K562 (cell line): ENCODE data around the gene ATXN1. TPM values are rescaled to one million over a fixed set of nuclear protein-coding genes. Genes with fewer than 3 reads are reported as not detected.

Experiments used
- ARHGAP35 ChIP-seq: fragments of 450-650 bp; IDR thresholded peaks from 2 replicates; pipeline ENCODE4 v1.6.1; 2018; ENCODE audit not compliant: partially characterized antibody
- DPF2 ChIP-seq: fragments of 450-650 bp; IDR thresholded peaks from 2 replicates; pipeline ENCODE4 v1.6.1; 2016
- ELF1 ChIP-seq: fragments of 200-800 bp; sonication (Bioruptor generic); IDR thresholded peaks from 2 replicates; pipeline ENCODE4 v1.6.1; 2016; ENCODE audit warnings: missing genetic modification characterization, missing compliant biosample characterization
- FOXP1 ChIP-seq: sonication (generic); formaldehyde crosslinking; IDR thresholded peaks from 2 replicates; pipeline ENCODE4 v1.8.0; 2022; ENCODE audit warnings: mild to moderate bottlenecking, missing genetic modification reagents
- GATA2 ChIP-seq: sonication (generic); formaldehyde crosslinking; IDR thresholded peaks from 2 replicates; pipeline ENCODE4 v1.4.0; 2020; ENCODE audit warnings: mild to moderate bottlenecking, missing genetic modification reagents
- IRF1 ChIP-seq: sonication (generic); formaldehyde crosslinking; IDR thresholded peaks from 2 replicates; pipeline ENCODE4 v1.8.0; 2022; ENCODE audit warnings: missing genetic modification reagents, mild to moderate bottlenecking, borderline replicate concordance
- LCOR ChIP-seq: sonication (generic); formaldehyde crosslinking; IDR thresholded peaks from 2 replicates; pipeline ENCODE4 v1.8.0; 2022; ENCODE audit warnings: mild to moderate bottlenecking, missing genetic modification reagents
- MITF ChIP-seq: IDR thresholded peaks from 2 replicates; pipeline ENCODE4 v1.6.1; 2014; ENCODE audit warnings: antibody characterized with exemption
- NONO ChIP-seq, 2 experiments: fragments of 200-400 bp in 1 of 2; fragments of 450-650 bp in 1 of 2; formaldehyde crosslinking in 1 of 2; IDR thresholded peaks; 2 replicates each; pipeline ENCODE4 v1.6.1; 2017; ENCODE audit warnings: low read depth in 2 of 2, mild to moderate bottlenecking in 2 of 2, moderate library complexity in 2 of 2, low read length in 1 of 2
- PCBP1 ChIP-seq: fragments of 200-400 bp; formaldehyde crosslinking; IDR thresholded peaks from 2 replicates; pipeline ENCODE4 v1.6.1; 2018; ENCODE audit warnings: mild to moderate bottlenecking, low read depth, low read length; ENCODE audit not compliant: poor library complexity, severe bottlenecking
- RNF219 ChIP-seq: fragments of 250-450 bp; sonication (Bioruptor Pico); IDR thresholded peaks from 2 replicates; pipeline ENCODE4 v1.5.0; 2022; ENCODE audit warnings: mild to moderate bottlenecking
- SNIP1 ChIP-seq: fragments of 450-650 bp; IDR thresholded peaks from 2 replicates; pipeline ENCODE4 v1.7.1; 2017; ENCODE audit warnings: low read depth, mild to moderate bottlenecking
- SUPT5H ChIP-seq: fragments of 450-650 bp; IDR thresholded peaks from 2 replicates; pipeline ENCODE4 v1.6.1; 2016
- TAF15 ChIP-seq: fragments of 200-400 bp; formaldehyde crosslinking; IDR thresholded peaks from 2 replicates; pipeline ENCODE4 v1.6.1; 2017; ENCODE audit warnings: mild to moderate bottlenecking, low read depth, low read length, moderate library complexity
- TAF7 ChIP-seq: fragments of 450-650 bp; IDR thresholded peaks from 2 replicates; pipeline ENCODE4 v1.6.1; 2016; ENCODE audit warnings: missing genetic modification characterization, missing compliant biosample characterization
- TFE3 ChIP-seq: fragments of 450-650 bp; formaldehyde crosslinking; IDR thresholded peaks from 2 replicates; pipeline ENCODE4 v1.4.0; 2020; ENCODE audit warnings: mild to moderate bottlenecking, mixed read lengths
- YY1 ChIP-seq, 3 experiments: IDR thresholded peaks; 2 replicates each; pipeline ENCODE4 v1.6.1; 2011; ENCODE audit warnings: low read length in 2 of 3, mild to moderate bottlenecking in 2 of 3, moderate library complexity in 2 of 3, borderline replicate concordance in 1 of 3, control low read depth in 1 of 3, low read depth in 1 of 3; ENCODE audit not compliant: insufficient read depth in 3 of 3, insufficient replicate concordance in 2 of 3, control insufficient read depth in 1 of 3, insufficient read length in 1 of 3; ENCODE audit errors: extremely low read depth in 1 of 3
- ZNF395 ChIP-seq: fragments of 200-800 bp; sonication (Bioruptor generic); IDR thresholded peaks from 2 replicates; pipeline ENCODE4 v1.6.1; 2017; ENCODE audit warnings: missing genetic modification characterization, missing compliant biosample characterization
- ZNF551 ChIP-seq: fragments of 250-450 bp; sonication (Bioruptor Pico); IDR thresholded peaks from 2 replicates; pipeline ENCODE4 v1.5.0; 2021; ENCODE audit warnings: mild to moderate bottlenecking, moderate library complexity
- polyA plus RNA-seq, 8 experiments: library from polyadenylated mRNA; depleted of rRNA in 4 of 8; stranded (reverse) in 5 of 8; unstranded in 3 of 8; fragments of >200 nt; fragmentation: Nextera tagmentation in 2 of 8; fragmentation: Illumina TruSeq in 1 of 8; extraction: Ambion mirVana in 2 of 8; extraction: Trizol in 1 of 8; gene quantifications; 2 replicates each; pipeline versions ENCODE4 v1.2.1 to v1.2.3, GENCODE V29; 2011 to 2014; ENCODE audit warnings: inconsistent platforms in 1 of 8, missing spikeins in 1 of 8
- total RNA-seq, 7 experiments: library from RNA; depleted of rRNA in 6 of 7; stranded (reverse); fragments of >200 nt in 6 of 7; fragmentation: Illumina TruSeq in 2 of 7; extraction: Trizol in 2 of 7; gene quantifications; 2 replicates each; pipeline versions ENCODE4 v1.2.1 to v1.2.3, GENCODE V29; 2011 to 2021; ENCODE audit warnings: low replicate concordance in 1 of 7

ATXN1 gene
- total and polyA plus RNA-seq, 9 of the 15 experiments (the other 6 are each of a cell fraction or from before 2014, with no cell fraction given) = under 0.01 to 1.2 (median 0.58) TPM

GRCh38 chr6:16345449-16346330 is 415.6 kb downstream of the ATXN1 start (continued):
- TF ChIP-seq NONO (IDR thresholded peaks at IDR 0.05; ENCODE audit: low read depth in 2 of 2, low read length in 1 of 2) = no peak
- TF ChIP-seq YY1 (IDR thresholded peaks at IDR 0.05; ENCODE audit: borderline replicate concordance in 1 of 3, control insufficient read depth in 1 of 3, extremely low read depth in 1 of 3, insufficient read depth in 3 of 3, insufficient read length in 1 of 3, insufficient replicate concordance in 2 of 3, low read depth in 1 of 3, low read length in 2 of 3) = peak in 2 of 3 experiments; percentile 52 to 87
- TF ChIP-seq ELF1 = no peak
- no peak for TF ChIP-seq TAF15
- no peak for TF ChIP-seq MITF
- peak; percentile 53; the same call in 1 of the 2 replicates for TF ChIP-seq ZNF395 (CRISPR knock-in tag)
- TF ChIP-seq SUPT5H = no peak
- no peak for TF ChIP-seq ARHGAP35
- peak; percentile 63; the same call in 1 of the 2 replicates for TF ChIP-seq LCOR (CRISPR knock-in tag)
- TF ChIP-seq PCBP1 = no peak
- peak; percentile 82 for TF ChIP-seq DPF2
- TF ChIP-seq TFE3 (CRISPR knock-in tag) = peak; percentile 88
- no peak for TF ChIP-seq TAF7 (tag)
- TF ChIP-seq GATA2 (CRISPR knock-in tag) = no peak
- TF ChIP-seq SNIP1 = no peak
- no peak for TF ChIP-seq IRF1 (CRISPR knock-in tag)
- TF ChIP-seq RNF219 (CRISPR knock-in tag) = no peak
- no peak for TF ChIP-seq ZNF551 (CRISPR knock-in tag)
- TF ChIP-seq FOXP1 (CRISPR knock-in tag) = no peak
